Measurements from ENCODE around the gene FOXO3. TPM values are rescaled to one million over a fixed set of nuclear protein-coding genes. Genes with fewer than 3 reads are reported as not detected.
A peak's percentile ranks its signal among the peaks of the same experiment; 100 is the strongest.

The FOXO3 gene
- total and polyA plus RNA-seq, 2 of the 13 experiments (the other 11 are each of a cell fraction or from before 2014, with no cell fraction given) = 16.0 to 22.5 TPM

- TF ChIP-seq GRHL1 (CRISPR knock-in tag; conservative IDR thresholded peaks at IDR 0.05) (no peak), ZNF652 (CRISPR knock-in tag; IDR thresholded peaks at IDR 0.05; ENCODE audit: borderline replicate concordance, low read depth) (no peak), TFAP4 (IDR thresholded peaks at IDR 0.05; ENCODE audit: borderline replicate concordance, low read depth) (no peak), KMT2A (CRISPR knock-in tag; IDR thresholded peaks at IDR 0.05) (no peak), NR2F2 (IDR thresholded peaks at IDR 0.05; ENCODE audit: borderline replicate concordance, low read depth) (peak; percentile 72; the same call in 1 of the 2 replicates), ZNF207 (IDR thresholded peaks at IDR 0.05; ENCODE audit: borderline replicate concordance) (no peak), ZNF746 (CRISPR knock-in tag; IDR thresholded peaks at IDR 0.05) (no peak), ZNF891 (CRISPR knock-in tag; IDR thresholded peaks at IDR 0.05) (no peak), HDAC1 (CRISPR knock-in tag; IDR thresholded peaks at IDR 0.05) (0 out of 2 replicates have a peak, but pooled peaks have one; percentile 42), PLSCR1 (CRISPR knock-in tag; IDR thresholded peaks at IDR 0.05; ENCODE audit: borderline replicate concordance) (no peak), IKZF1 (IDR thresholded peaks at IDR 0.05) (no peak), NFIC (IDR thresholded peaks at IDR 0.05; ENCODE audit: low read length) (peak; percentile 57; the same call in 1 of the 2 replicates), ZNF550 (CRISPR knock-in tag; IDR thresholded peaks at IDR 0.05; ENCODE audit: borderline replicate concordance) (no peak), FOXA3 (CRISPR knock-in tag; IDR thresholded peaks at IDR 0.05) (peak; percentile 59), HNF1B (CRISPR knock-in tag; IDR thresholded peaks at IDR 0.05) (no peak), SOX6 (IDR thresholded peaks at IDR 0.05) (no peak), SOX6 (CRISPR knock-in tag; IDR thresholded peaks at IDR 0.05) (peak; percentile 57; the same call in 1 of the 2 replicates), PHB2 (IDR thresholded peaks at IDR 0.05; ENCODE audit: partially characterized antibody) (no peak), ZNF17 (CRISPR knock-in tag; IDR thresholded peaks at IDR 0.05) (no peak), ZMYM3 (CRISPR knock-in tag; IDR thresholded peaks at IDR 0.05) (no peak), SOX13 (IDR thresholded peaks at IDR 0.05) (no peak), SOX13 (CRISPR knock-in tag; conservative IDR thresholded peaks at IDR 0.05 in 1 of 2, IDR thresholded peaks at IDR 0.05 in 1 of 2) (peak in 1 of 2 experiments; percentile 59; a peak in 1 of 4 replicates), DDIT3 (CRISPR knock-in tag; IDR thresholded peaks at IDR 0.05) (no peak)
- TF ChIP-seq, protein P1, sequence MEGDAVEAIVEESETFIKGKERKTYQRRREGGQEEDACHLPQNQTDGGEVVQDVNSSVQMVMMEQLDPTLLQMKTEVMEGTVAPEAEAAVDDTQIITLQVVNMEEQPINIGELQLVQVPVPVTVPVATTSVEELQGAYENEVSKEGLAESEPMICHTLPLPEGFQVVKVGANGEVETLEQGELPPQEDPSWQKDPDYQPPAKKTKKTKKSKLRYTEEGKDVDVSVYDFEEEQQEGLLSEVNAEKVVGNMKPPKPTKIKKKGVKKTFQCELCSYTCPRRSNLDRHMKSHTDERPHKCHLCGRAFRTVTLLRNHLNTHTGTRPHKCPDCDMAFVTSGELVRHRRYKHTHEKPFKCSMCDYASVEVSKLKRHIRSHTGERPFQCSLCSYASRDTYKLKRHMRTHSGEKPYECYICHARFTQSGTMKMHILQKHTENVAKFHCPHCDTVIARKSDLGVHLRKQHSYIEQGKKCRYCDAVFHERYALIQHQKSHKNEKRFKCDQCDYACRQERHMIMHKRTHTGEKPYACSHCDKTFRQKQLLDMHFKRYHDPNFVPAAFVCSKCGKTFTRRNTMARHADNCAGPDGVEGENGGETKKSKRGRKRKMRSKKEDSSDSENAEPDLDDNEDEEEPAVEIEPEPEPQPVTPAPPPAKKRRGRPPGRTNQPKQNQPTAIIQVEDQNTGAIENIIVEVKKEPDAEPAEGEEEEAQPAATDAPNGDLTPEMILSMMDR (CRISPR knock-in tag; IDR thresholded peaks at IDR 0.05) = peak; percentile 50
Measured at GRCh38 chr6:108565893-108566292, 5.2 kb downstream of the FOXO3 start (continued).
